GM12878 (cell line): ENCODE data around the gene TMEM120B. TPM values are rescaled to one million over a fixed set of nuclear protein-coding genes. Genes with fewer than 3 reads are reported as not detected.

ENCODE experiments used
- ATAC-seq: fragments of 200-7000 bp; cut with Tn5 transposase; 3 replicates; pipeline ENCODE4 v1.9.1; 2020; ENCODE audit warnings: mild to moderate bottlenecking, moderate library complexity
- BruUV-seq: library from RNA; stranded (reverse); fragments of 400-500 nt; replicated peaks from 2 replicates; lab custom pipeline; 2021; lab: Mats Ljungman, UMichigan
- CTCF ChIA-PET: fragments of 300-600 bp; sonication (Branson Sonifier 250); formaldehyde crosslinking; extraction: SDS; loops from one replicate; lab custom pipeline; 2021; ENCODE audit warnings: inconsistent platforms; lab: Yijun Ruan, JAX
- POLR2A ChIA-PET: fragments of 350-600 bp; formaldehyde crosslinking; extraction: SDS; loops from one replicate; lab custom pipeline; 2021; ENCODE audit warnings: inconsistent platforms; lab: Charles Lee
- RAD21 ChIA-PET: fragments of 300-600 bp; sonication (Branson Sonifier 250); formaldehyde crosslinking; loops from one replicate; lab custom pipeline; 2023; ENCODE audit warnings: antibody characterized with exemption; ENCODE audit not compliant: unreplicated experiment; lab: Charles Lee
- SMC1A ChIA-PET: fragments of 300-600 bp; sonication (Branson Sonifier 250); formaldehyde crosslinking; loops from one replicate; lab custom pipeline; 2023; ENCODE audit not compliant: unreplicated experiment, uncharacterized antibody; lab: Charles Lee
- DNase-seq: peaks from one replicate; pipeline ENCODE4 v3.0.0-alpha.2; 2011; ENCODE audit warnings: low read depth, low spot score
- FAIRE-seq: peaks from 3 replicates; lab custom pipeline; 2011; peaks lifted over from hg19 to GRCh38; lab: Jason Lieb, UNC
- H2AFZ ChIP-seq: 2 replicates; pipeline ENCODE4 v1.6.0; 2011; ENCODE audit warnings: low read depth, low read length, control low read depth; ENCODE audit not compliant: control insufficient read depth
- H3K27ac ChIP-seq: 2 replicates; pipeline ENCODE4 v1.5.1; 2011; ENCODE audit warnings: control low read depth; ENCODE audit not compliant: control insufficient read depth, insufficient read depth
- H3K27me3 ChIP-seq, 2 experiments: replicated peaks in 1 of 2; 2 replicates each; pipeline versions ENCODE4 v1.6.0 to v1.6.1; 2011; ENCODE audit warnings: low read length in 1 of 2; ENCODE audit not compliant: control insufficient read depth in 2 of 2, insufficient read depth in 2 of 2
- H3K36me3 ChIP-seq, 2 experiments: 2 replicates each; pipeline ENCODE4 v1.5.1; 2011; ENCODE audit warnings: low read length in 1 of 2; ENCODE audit not compliant: control insufficient read depth in 2 of 2, insufficient read depth in 2 of 2
- H3K4me1 ChIP-seq: 2 replicates; pipeline ENCODE4 v1.6.1; 2011; ENCODE audit warnings: mild to moderate bottlenecking, low read length, moderate library complexity, mixed read lengths; ENCODE audit not compliant: control insufficient read depth, insufficient read depth
- H3K4me2 ChIP-seq: 2 replicates; pipeline ENCODE4 v1.6.0; 2011; ENCODE audit warnings: control low read depth; ENCODE audit not compliant: control insufficient read depth, insufficient read depth
- H3K4me3 ChIP-seq: fragments of 200-600 bp; sonication (generic); 2 replicates; pipeline ENCODE4 v1.5.1; 2016
- H3K79me2 ChIP-seq: 2 replicates; pipeline ENCODE4 v1.6.0; 2011; ENCODE audit warnings: low read length; ENCODE audit not compliant: control insufficient read depth, insufficient read depth
- H3K9ac ChIP-seq: 2 replicates; pipeline ENCODE4 v1.8.0; 2011; ENCODE audit warnings: low read length, control low read depth, mixed read lengths; ENCODE audit not compliant: control insufficient read depth, insufficient read depth
- H3K9me3 ChIP-seq: replicated peaks from 3 replicates; pipeline ENCODE4 v1.5.1; 2011; ENCODE audit warnings: mild to moderate bottlenecking, low read length; ENCODE audit not compliant: control insufficient read depth, insufficient read depth
- H4K20me1 ChIP-seq: 2 replicates; pipeline ENCODE4 v1.6.0; 2011; ENCODE audit not compliant: control insufficient read depth, insufficient read depth
- EED ChIP-seq: sonication (generic); IDR thresholded peaks from 2 replicates; pipeline ENCODE4 v1.6.1; 2016; ENCODE audit warnings: antibody characterized with exemption, low read depth
- MTA2 ChIP-seq: fragments of 450-650 bp; IDR thresholded peaks from 2 replicates; pipeline ENCODE4 v1.6.1; 2016; ENCODE audit warnings: low read depth, mild to moderate bottlenecking, moderate library complexity
- SPI1 ChIP-seq: IDR thresholded peaks from 2 replicates; pipeline ENCODE4 v1.6.1; 2011; ENCODE audit warnings: low read depth, mild to moderate bottlenecking, low read length, moderate library complexity, borderline replicate concordance; ENCODE audit not compliant: insufficient read depth
- WGBS: methylation state at CpG from one replicate; pipeline ENCODE4 v1.1.6; 2016; ENCODE audit warnings: low lambda C conversion rate; ENCODE audit not compliant: insufficient replicate concordance, insufficient coverage; ENCODE audit errors: missing lambda C conversion rate; 5-methylcytosine and 5-hydroxymethylcytosine counted together
- in situ Hi-C: fragments of 300-500 bp; cut with MboI; formaldehyde crosslinking; loops from 9 replicates; pipeline ENCODE4 v1.14.3; 2018; ENCODE audit warnings: mixed read lengths
- intact Hi-C: fragments of 100-400 bp; cut with micrococcal nuclease; formaldehyde crosslinking; loops from one replicate; pipeline ENCODE4 v1.14.2; 2022; ENCODE audit not compliant: unreplicated experiment
- polyA plus RNA-seq, 11 experiments: library from polyadenylated mRNA; depleted of rRNA in 4 of 11; unstranded in 6 of 11; stranded (reverse) in 5 of 11; fragments of >200 nt; fragmentation: Nextera tagmentation in 4 of 11; fragmentation: Illumina TruSeq in 1 of 11; extraction: Ambion mirVana in 4 of 11; extraction: Trizol in 1 of 11; gene quantifications; 1 replicate in 1 of 11; 2 replicates in 10 of 11; pipeline versions ENCODE4 v1.2.1 to v1.2.3, GENCODE V29; 2011 to 2016; ENCODE audit warnings: inconsistent platforms in 2 of 11, missing spikeins in 2 of 11, low read depth in 1 of 11
- total RNA-seq, 4 experiments: library from RNA; depleted of rRNA in 3 of 4; stranded (reverse); fragments of >200 nt in 3 of 4; fragmentation: Illumina TruSeq in 1 of 4; extraction: Trizol in 1 of 4; gene quantifications; 2 replicates each; pipeline versions ENCODE4 v1.2.1 to v1.2.3, GENCODE V29; 2013 to 2021
- TF ChIP-seq, protein P1 (sequence below): fragments of 450-650 bp; IDR thresholded peaks from 2 replicates; pipeline ENCODE4 v1.6.1; 2014; ENCODE audit warnings: mild to moderate bottlenecking

Gene TMEM120B
- total and polyA plus RNA-seq, 10 of the 15 experiments (the other 5 are each of a cell fraction or from before 2014, with no cell fraction given): 4.0 to 26.2 (median 9.2) TPM

DNA sequence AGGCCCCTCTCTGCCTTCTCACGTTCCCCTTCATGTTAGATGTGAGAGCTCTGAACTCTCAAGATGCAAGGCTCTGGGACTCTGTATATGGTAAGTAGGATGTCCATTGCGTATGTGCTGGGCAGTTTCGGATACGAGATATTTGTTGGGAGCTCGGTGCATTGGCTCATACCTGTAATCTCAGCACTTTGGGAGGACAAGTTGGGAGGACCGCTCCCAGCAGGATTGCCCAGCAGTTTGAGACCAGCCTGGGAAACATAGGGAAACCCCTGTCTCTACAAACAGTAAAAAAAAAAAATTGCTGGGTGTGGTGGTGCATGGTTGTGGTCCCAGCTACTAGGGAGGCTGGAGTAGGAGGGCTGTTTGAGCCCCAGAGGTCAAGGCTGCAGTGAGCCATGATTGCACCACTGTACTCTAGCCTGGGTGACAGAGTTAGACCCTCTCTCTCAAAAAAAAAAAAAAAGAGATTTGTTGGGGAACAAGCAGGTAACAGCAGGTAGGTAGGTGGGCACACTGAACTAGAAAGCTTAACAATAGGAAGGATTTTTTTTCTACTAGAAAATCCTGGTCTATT, 3.4 kb downstream of the TMEM120B start:
- WGBS: 82% methylated on average over 6 of the region's 6 CpGs
- H3K4me1 ChIP-seq: no peaks in the 10 kb centered on the region
- no peaks in the 10 kb centered on the region for H3K9me3 ChIP-seq
- peaks cover 14% of the 10 kb centered on the region for H3K79me2 ChIP-seq
- no peak overlapping the region for H3K9ac ChIP-seq
- CTCF ChIA-PET: interaction anchor here (0.6 to 1.5 kb wide), 5 partner anchors 28 to 96 kb away, joined by 3 to 4 read pairs (median 3); no protein-coding TSS in a partner anchor
- POLR2A ChIA-PET: interaction anchor here (0.5 to 1.0 kb wide), 3 partner anchors 72 to 551 kb away, joined by 3 to 4 read pairs (median 3); no protein-coding TSS in a partner anchor
- DNase-seq: no peak
- intact Hi-C loops: no loop called here
- no peak for TF ChIP-seq MTA2
- TF ChIP-seq, protein P1, sequence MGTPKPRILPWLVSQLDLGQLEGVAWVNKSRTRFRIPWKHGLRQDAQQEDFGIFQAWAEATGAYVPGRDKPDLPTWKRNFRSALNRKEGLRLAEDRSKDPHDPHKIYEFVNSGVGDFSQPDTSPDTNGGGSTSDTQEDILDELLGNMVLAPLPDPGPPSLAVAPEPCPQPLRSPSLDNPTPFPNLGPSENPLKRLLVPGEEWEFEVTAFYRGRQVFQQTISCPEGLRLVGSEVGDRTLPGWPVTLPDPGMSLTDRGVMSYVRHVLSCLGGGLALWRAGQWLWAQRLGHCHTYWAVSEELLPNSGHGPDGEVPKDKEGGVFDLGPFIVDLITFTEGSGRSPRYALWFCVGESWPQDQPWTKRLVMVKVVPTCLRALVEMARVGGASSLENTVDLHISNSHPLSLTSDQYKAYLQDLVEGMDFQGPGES: no peak
- no peak for TF ChIP-seq SPI1
- TF ChIP-seq EED: no peak
- TF ChIP-seq, all 136 proteins: peak for 0
- Histone ChIP-seq H3K27me3 (no peaks in the 10 kb centered on the region), H3K27ac (no peak overlapping the region), H3K4me2 (no peak overlapping the region), H4K20me1 (no peaks in the 10 kb centered on the region), H3K4me3 (no peak overlapping the region), H3K36me3 (no peaks in the 10 kb centered on the region), H2AFZ (no peak overlapping the region)
- ChIA-PET SMC1A (no interaction called here), RAD21 (interaction anchor here (1.4 kb wide), 1 partner anchor 78 kb away, joined by 5 read pairs; no protein-coding TSS in a partner anchor)
- no peak for ATAC-seq
- in situ Hi-C loops: no loop called here
- no TSS peak for BruUV-seq
- FAIRE-seq: no peak
